CD4-positive, alpha-beta T cell (primary cell): ENCODE data around the gene OR8B8. TPM values are rescaled to one million over a fixed set of nuclear protein-coding genes. Genes with fewer than 3 reads are reported as not detected.

Experiments
- ATAC-seq: fragments of 200-7000 bp; cut with Tn5 transposase; one replicate; pipeline ENCODE4 v1.10.0; 2022; ENCODE audit warnings: mild to moderate bottlenecking; ENCODE audit not compliant: poor library complexity
- CTCF ChIA-PET: fragments of 350-600 bp; sonication (Branson Sonifier 250); formaldehyde crosslinking; loops from one replicate; lab custom pipeline; 2021; ENCODE audit warnings: antibody characterized with exemption, inconsistent platforms; lab: Charles Lee
- POLR2A ChIA-PET: fragments of 350-600 bp; sonication (Branson Sonifier 250); formaldehyde crosslinking; loops from one replicate; lab custom pipeline; 2021; ENCODE audit warnings: antibody characterized with exemption, inconsistent platforms; lab: Charles Lee
- DNase-seq, 14 experiments: peaks; one replicate each; pipeline ENCODE4 v3.0.0-alpha.2; 2013 to 2020; ENCODE audit warnings: mixed read lengths in 2 of 14
- H3K27ac ChIP-seq, 2 donors: one replicate each; pipeline versions ENCODE4 v1.5.1 to v1.7.0; 2013; ENCODE audit warnings: low read length in 2 of 2, low read depth in 1 of 2, mild to moderate bottlenecking in 1 of 2
- H3K27me3 ChIP-seq, 2 experiments: 1 replicate in 1 of 2; 2 replicates in 1 of 2; pipeline versions ENCODE4 v1.6.1 to v1.7.0; 2013; ENCODE audit warnings: low read length in 2 of 2, control low read depth in 1 of 2, mild to moderate bottlenecking in 1 of 2, moderate library complexity in 1 of 2; ENCODE audit not compliant: insufficient read depth in 2 of 2, control insufficient read depth in 1 of 2
- H3K36me3 ChIP-seq: one replicate; pipeline ENCODE4 v1.6.1; 2013; ENCODE audit warnings: low read length, control low read depth; ENCODE audit not compliant: insufficient read depth
- H3K4me1 ChIP-seq: one replicate; pipeline ENCODE4 v1.6.1; 2013; ENCODE audit warnings: low read length, control low read depth; ENCODE audit not compliant: insufficient read depth
- H3K4me3 ChIP-seq: one replicate; pipeline ENCODE4 v1.5.1; 2013; ENCODE audit warnings: mild to moderate bottlenecking, low read length, moderate library complexity
- H3K9me3 ChIP-seq, 2 experiments: 1 replicate in 1 of 2; 2 replicates in 1 of 2; pipeline versions ENCODE4 v1.6.1 to v1.7.0; 2013; ENCODE audit warnings: low read length in 2 of 2, mild to moderate bottlenecking in 2 of 2, control low read depth in 1 of 2, moderate library complexity in 1 of 2; ENCODE audit not compliant: control insufficient read depth in 1 of 2, insufficient read depth in 1 of 2
- H3K27ac Mint-ChIP-seq: one replicate; pipeline ENCODE4 v1.8.0; 2020; ENCODE audit warnings: mixed read lengths
- H3K27me3 Mint-ChIP-seq: one replicate; pipeline ENCODE4 v1.8.0; 2021; ENCODE audit warnings: mixed read lengths
- H3K36me3 Mint-ChIP-seq: one replicate; pipeline ENCODE4 v1.8.0; 2021; ENCODE audit warnings: low read depth, mixed read lengths
- H3K4me1 Mint-ChIP-seq: one replicate; pipeline ENCODE4 v1.8.0; 2021; ENCODE audit warnings: low read depth, mixed read lengths
- H3K4me3 Mint-ChIP-seq: one replicate; pipeline ENCODE4 v1.8.0; 2020; ENCODE audit warnings: mild to moderate bottlenecking, mixed read lengths
- H3K9me3 Mint-ChIP-seq: one replicate; pipeline ENCODE4 v1.8.0; 2020; ENCODE audit warnings: mixed read lengths
- CTCF ChIP-seq: fragments of 200-600 bp; IDR thresholded peaks from one replicate; pipeline ENCODE4 v1.8.0; 2022; ENCODE audit warnings: antibody characterized with exemption, mild to moderate bottlenecking
- intact Hi-C, 2 experiments: fragments of 100-400 bp; cut with DNase I in 1 of 2; cut with micrococcal nuclease in 1 of 2; formaldehyde crosslinking; loops; one replicate each; pipeline versions ENCODE4 v1.15.1 to v1.9.0; 2023 to 2025; cut with DNase I, micrococcal nuclease
- polyA plus RNA-seq, 2 donors: library from polyadenylated mRNA; unstranded; fragments of 120-200 nt; gene quantifications; one replicate each; pipeline ENCODE4 v1.2.1, GENCODE V29; 2013
- total RNA-seq, 174 experiments: library from RNA in 2 of 174; stranded (reverse) in 2 of 174; gene quantifications; one replicate each; pipeline ENCODE4 v1.2.3 and lab custom pipeline; 2021 to 2026

Gene OR8B8
- total RNA-seq (not detected), total RNA-seq (lab: John Stamatoyannopoulos, UW) (0 to 0.17 (median 0) reads per million in 172 experiments)
- not detected for polyA plus RNA-seq (2013, experiment 1 of 2)
- not detected for polyA plus RNA-seq (2013, experiment 2 of 2)

- no peak within 1 kb of the TSS for H3K4me3 Mint-ChIP-seq
- no peak for ATAC-seq
- intact Hi-C loops: no loop called here
- ChIA-PET POLR2A (no interaction called here), CTCF (no interaction called here)
- no peaks in the 10 kb centered on the region for H3K9me3 Mint-ChIP-seq
- no peak within 1 kb of the TSS for H3K4me3 ChIP-seq
- peaks cover 31% of the 10 kb centered on the region for H3K27me3 Mint-ChIP-seq
- no peaks in the 10 kb centered on the region for H3K4me1 ChIP-seq
- H3K36me3 ChIP-seq: no peaks in the 10 kb centered on the region
- peaks cover 0 to 6% of the 10 kb centered on the region in 2 experiments for H3K9me3 ChIP-seq
- no peaks in the 10 kb centered on the region for H3K4me1 Mint-ChIP-seq
- DNase-seq: no peak
- H3K27ac ChIP-seq: no peak within 1 kb of the TSS
- H3K36me3 Mint-ChIP-seq: no peaks in the 10 kb centered on the region
- H3K27ac Mint-ChIP-seq: no peak within 1 kb of the TSS
- no peak for TF ChIP-seq CTCF
- no peaks in the 10 kb centered on the region for H3K27me3 ChIP-seq
Observed at GRCh38 chr11:124445646-124446150, at the start of gene OR8B8. Gene OR8B8, minus strand, starts transcription at chr11:124445696. Its CDS starts 4,611 bp downstream, at chr11:124441085.

- CTCF ChIA-PET: no interaction called here
- H3K27ac ChIP-seq: no peak overlapping the region
- H3K9me3 ChIP-seq: no peaks in the 10 kb centered on the region
- H3K36me3 ChIP-seq: no peaks in the 10 kb centered on the region
- no peak for ATAC-seq
- POLR2A ChIA-PET: no interaction called here
- TF ChIP-seq CTCF: no peak
- Mint-ChIP-seq H3K4me1 (no peaks in the 10 kb centered on the region), H3K27me3 (peaks cover 12% of the 10 kb centered on the region), H3K4me3 (no peak overlapping the region), H3K9me3 (peaks cover 4% of the 10 kb centered on the region), H3K36me3 (no peaks in the 10 kb centered on the region), H3K27ac (no peak overlapping the region)
- H3K4me3 ChIP-seq: no peak overlapping the region
- intact Hi-C loops: no loop called here
- peaks cover 0 to 2% of the 10 kb centered on the region in 2 experiments for H3K27me3 ChIP-seq
- no peak for DNase-seq
- no peaks in the 10 kb centered on the region for H3K4me1 ChIP-seq
Observed at GRCh38 chr11:124493016-124493655, 47.6 kb upstream of the OR8B8 start.

GRCh38 chr11:124483422-124483821 lies 37.9 kb upstream of the OR8B8 start:
- H3K27me3 ChIP-seq: peaks cover 0 to 11% of the 10 kb centered on the region in 2 experiments
- DNase-seq (no peak), ATAC-seq (no peak)
- no peak overlapping the region for H3K4me3 Mint-ChIP-seq
- H3K27me3 Mint-ChIP-seq: peaks cover 36% of the 10 kb centered on the region
- peaks cover 11% of the 10 kb centered on the region for H3K4me1 Mint-ChIP-seq
- no peaks in the 10 kb centered on the region for H3K36me3 Mint-ChIP-seq
- no peak overlapping the region for H3K27ac ChIP-seq
- H3K27ac Mint-ChIP-seq: no peak overlapping the region
- POLR2A ChIA-PET: no interaction called here
- no peak overlapping the region for H3K4me3 ChIP-seq
- no peak for TF ChIP-seq CTCF
- intact Hi-C loops: no loop called here
- H3K36me3 ChIP-seq: no peaks in the 10 kb centered on the region
- H3K9me3 Mint-ChIP-seq: no peaks in the 10 kb centered on the region
- CTCF ChIA-PET: no interaction called here
- no peaks in the 10 kb centered on the region for H3K9me3 ChIP-seq
- no peaks in the 10 kb centered on the region for H3K4me1 ChIP-seq
